NCI-H526 treated with DMSO at 0.1 percent for 48 hours (cell line): ENCODE results near the gene AGT.
"Not testable (repeated sequence)": the region's sequence is repeated elsewhere in the genome, so short reads cannot be mapped to it uniquely, and the experiment has no call there.

Source experiments
- DNase-seq: peaks from one replicate; lab custom pipeline; 2025; lab: John Stamatoyannopoulos, UW

AGT gene

DNA sequence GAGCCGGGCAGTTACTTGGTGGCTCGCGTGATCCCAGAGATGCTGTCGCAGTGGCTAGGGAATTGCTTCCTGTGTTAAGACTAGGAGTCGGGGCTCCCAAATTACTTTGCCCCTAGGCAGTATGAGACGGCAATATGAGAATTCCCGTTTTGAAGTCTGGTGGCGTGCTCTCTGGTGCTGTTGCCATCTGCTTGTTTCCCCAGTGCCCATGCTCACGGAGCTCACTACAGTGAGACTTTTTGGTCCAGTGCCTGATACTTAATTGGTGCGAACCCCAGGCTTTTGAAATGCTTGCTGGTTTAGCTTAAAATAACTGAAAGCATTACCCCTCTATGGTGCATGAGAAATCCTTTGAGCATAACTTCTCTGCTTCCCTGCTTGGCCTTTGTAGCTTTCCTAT lies 22.3 kb downstream of the AGT start:
- no peak for DNase-seq

DNA sequence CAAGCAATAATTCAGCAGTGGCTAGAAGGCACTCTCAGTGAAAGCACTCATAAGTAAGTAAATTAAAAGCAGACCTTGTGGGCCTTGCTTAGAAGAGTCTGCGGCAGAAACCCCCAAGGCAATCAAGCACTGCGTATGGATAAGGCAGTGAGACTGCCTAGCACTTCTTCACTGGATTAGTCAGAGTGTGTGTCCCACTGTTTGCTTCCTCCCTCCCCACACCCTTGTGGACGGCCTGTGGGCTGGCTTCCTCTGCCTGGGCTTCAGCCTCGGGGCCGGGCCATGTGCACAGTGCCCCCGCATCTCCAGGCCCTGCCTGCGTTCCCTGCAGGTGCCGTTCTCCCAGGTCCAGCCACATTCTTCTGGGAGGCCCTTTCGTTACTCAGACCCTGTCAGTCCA lies 23.8 kb downstream of the AGT start:
- DNase-seq = no peak

DNA sequence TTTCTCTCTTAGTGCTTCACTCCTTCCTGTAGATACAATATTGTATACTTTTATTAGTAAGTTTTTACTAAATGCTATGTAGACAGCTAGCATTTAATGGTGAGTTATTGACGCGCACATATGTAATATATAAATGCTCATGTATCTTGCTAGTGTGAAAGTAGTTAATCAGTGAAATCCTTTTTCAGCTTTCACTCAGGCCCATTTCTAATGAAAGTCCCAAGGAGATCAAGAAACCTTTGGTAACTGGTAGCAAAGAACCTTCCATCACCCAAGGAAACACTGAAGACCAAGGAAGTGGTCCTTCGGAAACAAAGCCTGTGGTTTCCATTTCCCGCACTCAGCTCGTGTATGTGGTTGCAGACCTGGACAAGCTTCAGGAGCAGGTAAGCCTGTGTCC lies 27.2 kb downstream of the AGT start:
- DNase-seq = no peak

DNA sequence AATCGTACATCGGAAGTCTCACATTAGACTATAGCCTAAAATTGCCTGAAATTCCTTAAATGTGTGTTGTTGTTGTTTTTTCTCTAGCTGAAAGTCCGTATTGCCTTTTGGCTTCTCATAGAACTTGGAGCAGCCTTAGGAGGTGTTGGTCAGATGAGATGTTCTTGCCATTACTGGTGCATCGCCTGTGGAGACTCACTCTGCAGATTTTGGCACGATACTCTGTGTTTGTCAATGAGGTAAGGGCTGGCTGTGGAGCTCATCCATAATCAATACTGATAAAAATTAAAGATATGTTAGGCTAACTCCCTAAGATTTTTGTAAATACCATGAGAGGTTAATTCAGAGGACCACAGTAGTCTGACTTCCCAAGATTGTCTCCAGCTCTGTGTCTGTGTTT lies 28.9 kb downstream of the AGT start:
- DNase-seq = no peak

DNA sequence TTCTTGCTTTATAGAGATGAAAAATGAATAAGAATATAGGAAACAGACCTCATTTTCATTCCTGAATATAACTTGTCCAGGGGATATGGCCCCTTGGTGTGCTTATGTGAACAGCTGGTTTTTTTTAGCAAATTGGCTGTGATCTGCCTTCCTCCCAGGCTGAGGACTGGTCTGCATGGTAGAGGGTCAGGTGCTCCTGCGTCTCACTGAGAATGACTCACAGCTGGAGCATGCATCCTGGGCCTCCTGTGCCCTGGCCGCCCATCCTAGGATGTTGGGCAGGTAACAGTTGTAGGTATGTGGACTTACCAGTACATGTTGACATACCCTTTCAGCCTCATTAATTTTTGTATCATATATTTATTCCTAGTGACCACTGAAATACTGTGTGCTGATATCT lies 29.8 kb downstream of the AGT start:
- DNase-seq = no peak

DNA sequence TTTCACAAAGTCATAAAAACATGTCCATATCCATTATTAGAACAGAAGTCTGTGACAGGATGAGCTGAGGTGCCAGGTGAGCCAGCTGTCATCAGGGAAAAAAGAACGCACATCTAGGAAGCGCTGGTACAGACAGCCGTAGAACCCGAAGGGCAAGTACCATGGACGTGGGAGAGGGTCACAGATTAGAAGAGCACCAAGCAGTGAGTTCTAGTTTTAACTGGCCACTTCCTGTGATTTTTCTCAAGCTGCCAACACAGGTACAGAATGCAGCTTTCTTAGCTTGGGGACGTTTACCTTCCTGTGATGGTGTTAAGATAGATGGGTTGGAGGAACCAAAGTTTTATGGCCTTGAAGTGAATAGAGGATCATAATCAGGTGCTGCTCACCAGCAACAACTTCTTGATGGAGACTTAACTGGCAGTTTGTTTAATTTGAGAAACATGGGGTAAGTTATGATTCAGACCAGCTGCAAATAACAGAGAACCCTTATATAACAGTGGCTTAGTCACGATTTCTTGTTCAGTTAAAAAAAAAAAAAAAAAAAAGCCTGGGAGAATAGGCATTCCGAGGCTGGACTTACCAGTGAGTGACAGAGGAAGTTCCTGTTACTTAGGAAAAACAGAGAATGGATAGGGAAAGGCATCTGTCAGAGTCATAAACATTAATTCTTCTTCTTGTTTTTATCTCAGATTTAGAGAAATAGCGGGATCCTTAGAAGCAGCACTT lies 30.9 kb downstream of the AGT start:
- DNase-seq = no peak

DNA sequence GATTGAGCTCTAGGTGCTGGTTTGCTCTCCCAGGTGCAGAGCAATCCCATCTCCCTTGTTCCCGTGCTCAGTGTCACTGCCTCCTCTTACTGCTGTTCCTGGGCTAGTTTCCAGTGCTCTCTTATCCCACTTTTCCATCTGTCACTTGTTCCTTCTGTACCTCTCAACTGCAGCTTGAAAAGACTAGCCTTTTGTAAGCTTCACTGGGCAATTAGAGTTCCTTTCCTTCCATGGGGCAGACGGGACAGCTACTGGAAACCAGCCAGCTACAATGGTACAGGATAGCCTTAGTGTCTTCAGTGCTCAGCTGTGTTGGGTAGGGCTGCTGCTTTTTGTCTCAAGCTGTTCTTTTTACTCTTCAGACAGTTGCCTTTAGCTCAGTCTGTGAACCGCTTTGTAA lies 31.6 kb downstream of the AGT start:
- DNase-seq = no peak

DNA sequence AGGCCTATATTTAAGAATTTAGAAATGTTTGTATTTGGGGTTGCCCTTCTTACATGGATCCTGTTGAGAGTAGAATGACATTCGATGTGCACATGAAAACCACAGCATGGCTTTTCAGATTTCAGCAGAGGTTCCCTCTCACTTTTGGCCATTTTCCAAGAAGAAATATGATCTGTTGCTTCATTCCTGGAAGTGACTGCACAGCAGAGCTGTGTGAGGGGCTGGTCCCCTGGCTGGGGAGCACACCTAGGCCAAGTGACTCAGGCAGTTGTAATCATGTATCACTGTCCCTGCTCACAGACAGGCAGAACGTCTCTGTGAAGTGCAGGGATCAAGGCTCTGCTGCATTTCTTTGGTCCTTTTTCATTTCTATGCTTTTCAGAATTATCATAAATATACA lies 32.3 kb downstream of the AGT start:
- DNase-seq = no peak

DNA sequence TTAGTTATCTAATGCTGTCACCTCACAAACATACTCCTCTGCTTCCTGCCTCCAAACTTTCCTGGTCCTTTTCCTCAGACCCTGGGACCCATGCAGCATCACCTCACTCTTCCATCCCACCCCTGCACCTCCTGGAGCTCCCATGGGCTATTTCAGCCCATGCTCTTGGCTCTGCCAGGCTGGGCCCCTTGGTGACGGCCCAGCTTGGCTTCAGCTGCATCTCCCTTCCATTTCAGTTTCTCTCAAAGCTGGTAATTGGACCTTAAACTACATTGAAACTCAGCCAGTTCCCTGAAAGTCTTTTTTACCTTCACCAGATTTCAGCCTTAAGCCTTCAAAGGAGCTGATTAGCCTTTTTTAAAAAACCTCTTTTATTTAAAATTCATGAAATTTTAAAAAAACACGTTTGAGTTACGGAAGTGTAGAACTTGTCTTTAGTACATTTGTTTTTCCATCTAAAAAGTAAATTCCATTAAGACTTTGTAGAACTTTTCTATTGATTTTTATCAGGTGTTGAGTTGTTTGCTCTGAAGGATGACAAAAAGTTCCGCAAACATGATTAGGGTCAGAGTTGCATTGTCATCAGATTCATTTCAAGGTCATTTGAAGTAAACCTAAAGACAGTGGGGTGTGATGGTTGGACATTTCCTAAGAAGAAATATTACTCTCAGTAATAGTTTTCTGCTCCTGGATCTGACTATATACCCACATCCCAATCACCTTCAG lies 33.5 kb downstream of the AGT start:
- DNase-seq = no peak

DNA sequence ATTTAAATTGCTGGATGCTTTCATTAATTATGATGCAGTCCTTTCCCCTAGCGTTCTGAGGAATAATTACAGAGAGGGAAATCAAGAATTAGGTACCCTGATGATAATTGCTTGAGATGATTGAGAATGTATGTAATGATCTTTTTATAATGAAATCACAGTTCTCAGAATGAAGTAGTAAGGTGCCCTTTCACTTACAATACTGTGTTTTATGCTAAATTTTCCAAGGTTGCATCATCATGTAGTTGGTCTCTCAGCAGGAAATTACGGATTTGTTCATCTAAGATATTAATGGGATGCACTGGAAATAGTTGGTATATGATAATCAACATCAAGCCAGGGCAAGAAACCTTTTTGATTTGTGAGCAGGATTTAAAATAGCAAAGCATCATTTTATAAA lies 34.1 kb downstream of the AGT start:
- DNase-seq = no peak

DNA sequence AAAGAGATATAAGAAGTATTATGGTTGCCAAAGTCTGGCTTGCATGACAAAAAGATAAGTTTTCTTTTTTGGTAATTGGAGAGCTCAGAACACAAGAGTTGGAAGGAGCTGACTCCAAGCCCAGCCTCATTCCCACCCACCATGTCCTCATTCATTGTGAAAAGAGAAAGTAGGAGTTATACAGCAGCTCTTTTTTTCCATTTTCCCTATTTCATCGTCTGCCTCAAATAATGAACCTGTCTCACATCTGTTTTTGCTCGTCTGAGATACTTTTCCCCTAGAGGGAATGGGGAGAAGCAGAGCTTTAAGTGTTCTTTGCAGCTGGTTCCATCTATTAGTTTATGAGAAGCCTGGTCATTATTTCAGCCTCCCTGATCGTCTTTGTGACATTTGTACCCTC lies 34.7 kb downstream of the AGT start:
- no peak for DNase-seq

DNA sequence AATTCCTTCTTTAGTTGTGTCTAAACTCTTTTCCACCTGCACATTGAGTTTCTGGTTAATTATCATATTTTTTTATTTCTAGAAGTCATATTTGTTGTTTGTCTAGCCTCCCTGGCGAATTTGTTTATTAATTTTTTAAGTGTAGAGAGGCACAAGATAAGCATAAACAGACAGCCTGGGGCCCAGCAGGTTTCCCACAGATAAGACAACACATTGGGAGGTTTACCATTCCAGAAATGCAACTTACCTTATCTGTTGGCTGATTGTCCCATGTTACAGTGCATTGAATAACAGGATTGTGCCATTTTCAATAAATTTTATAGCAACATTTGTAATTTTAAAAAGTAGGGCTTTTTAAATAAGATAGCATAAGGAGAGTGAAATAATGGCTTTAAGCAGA lies 36.7 kb downstream of the AGT start:
- DNase-seq = no peak

DNA sequence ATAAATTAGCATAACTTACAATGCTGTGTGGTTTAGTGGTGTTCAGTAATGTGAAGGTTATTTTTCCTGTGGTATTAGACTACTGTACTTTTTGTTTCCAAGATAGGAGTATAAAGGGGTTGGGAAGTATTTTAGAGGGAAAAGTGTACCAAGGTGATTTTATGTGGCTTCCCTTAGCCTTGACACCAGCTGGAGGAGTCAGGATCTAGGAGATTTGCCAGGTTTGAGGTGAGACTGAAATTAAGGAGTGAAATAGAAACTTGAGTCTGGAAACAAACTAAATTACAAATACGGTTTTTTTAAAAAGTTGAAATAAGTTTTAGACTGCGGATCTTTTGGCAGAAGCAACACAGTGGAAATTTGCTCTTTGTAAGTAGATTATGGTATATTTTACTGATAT lies 39.3 kb downstream of the AGT start:
- no peak for DNase-seq

DNA sequence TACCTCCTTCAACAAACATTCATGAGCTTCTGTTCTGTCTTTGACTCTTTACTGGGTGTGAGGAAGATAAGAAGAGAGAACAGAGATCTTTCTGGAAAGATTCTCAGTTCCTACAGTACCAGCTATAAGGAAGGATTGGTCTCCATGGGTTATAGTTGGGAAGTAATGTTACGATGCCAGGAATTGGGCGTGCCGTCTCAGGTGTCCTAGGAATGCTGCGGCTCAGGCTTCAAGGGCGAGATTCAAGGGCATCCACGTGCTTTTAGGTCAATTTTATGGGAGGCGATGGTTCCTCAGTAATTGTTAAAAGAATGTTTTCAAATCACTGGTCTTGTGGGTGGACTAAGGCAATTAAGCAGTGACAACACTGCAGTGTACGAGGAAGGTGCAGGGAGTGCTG lies 44.4 kb downstream of the AGT start:
- no peak for DNase-seq

DNA sequence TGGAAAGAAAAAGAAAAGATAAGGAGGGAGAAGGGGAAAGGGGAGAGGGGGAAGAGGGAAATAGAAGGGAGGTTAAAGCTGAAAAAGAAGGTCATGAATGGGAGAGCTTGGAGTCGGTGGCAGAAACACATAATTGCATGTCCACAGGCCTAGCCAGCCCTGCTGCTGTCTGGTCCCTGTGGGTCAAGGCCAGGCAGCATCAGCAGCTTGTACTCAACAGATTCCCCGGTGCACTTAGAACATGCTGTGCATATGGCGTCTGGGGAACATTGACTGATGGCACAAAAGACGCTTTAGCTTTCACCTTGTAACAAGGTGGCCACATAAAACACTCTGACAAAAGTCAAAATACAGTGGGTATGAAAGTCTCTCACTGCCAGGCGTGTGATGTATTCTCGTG lies 45.7 kb downstream of the AGT start:
- no peak for DNase-seq

DNA sequence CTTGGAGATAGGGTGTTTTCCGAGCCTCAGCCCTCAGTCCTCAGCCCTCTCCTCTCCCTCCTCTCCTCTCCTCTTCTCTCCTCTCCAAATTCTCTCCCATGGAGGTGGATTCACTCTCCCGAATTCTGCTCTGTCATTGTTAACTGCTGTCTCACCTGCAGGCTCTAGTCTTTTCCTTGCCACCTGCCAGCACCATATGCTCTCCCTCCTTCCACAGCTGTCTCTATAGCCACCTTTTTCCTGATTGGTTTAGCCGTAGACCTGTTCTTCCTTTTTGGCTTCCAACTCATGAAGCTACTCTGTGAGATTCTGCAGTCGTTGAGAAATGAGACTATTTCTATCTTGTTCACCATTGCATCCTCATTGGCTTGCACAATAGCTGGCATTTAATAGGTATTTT lies 51.9 kb downstream of the AGT start:
- no peak for DNase-seq

DNA sequence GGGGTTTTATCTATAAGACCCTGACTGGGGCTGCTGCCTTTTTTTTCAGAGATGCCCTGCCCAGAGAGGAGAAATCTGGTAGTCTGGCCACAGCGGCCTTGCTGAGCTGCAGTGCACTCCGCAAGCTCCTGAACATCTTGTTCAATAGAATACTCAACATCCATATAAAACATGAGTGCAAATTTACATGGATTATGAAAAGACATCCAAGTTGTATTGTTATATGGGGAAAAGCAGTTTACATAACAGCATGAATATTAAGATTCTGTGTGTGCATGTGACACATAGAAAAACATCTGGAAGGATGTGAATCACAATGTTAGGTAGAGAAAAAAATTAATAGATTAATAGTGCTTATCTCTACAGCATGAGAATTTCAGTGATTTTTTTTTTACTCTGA lies 55.2 kb downstream of the AGT start:
- no peak for DNase-seq

DNA sequence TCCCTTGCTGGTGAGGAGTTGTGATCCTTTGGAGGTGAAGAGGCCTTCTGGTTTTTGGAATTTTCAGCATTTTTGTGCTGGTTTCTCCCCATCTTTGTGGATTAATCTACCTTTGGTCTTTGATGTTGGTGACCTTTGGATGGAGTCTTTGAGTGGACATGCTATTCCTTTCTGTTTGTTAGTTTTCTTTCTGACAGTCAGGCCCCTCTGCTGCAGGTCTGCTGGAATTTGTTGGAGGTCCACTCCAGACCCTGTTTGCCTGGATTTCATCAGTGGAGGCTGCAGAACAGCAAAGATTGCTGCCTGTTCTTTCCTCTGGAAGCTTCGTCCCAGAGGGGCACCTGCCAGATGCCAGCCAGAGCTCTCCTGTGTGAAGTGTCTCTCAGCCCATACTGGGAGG lies 55.8 kb downstream of the AGT start:
- not testable (repeated sequence) for DNase-seq

DNA sequence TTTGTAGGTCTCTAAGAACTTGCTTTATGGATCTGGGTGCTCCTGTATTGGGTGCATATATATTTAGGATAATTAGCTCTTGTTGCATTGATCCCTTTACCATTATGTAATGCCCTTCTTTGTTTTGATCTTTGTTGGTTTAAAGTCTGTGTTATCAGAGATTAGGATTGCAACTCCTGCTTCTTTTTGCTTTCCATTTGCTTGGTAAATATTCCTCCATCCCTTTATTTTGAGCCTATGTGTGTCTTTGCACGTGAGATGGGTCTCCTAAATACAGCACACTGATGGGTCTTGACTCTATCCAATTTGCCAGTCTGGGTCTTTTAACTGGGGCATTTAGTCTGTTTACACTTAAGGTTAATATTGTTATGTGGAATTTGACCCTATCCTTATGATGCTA lies 57.2 kb downstream of the AGT start:
- not testable (repeated sequence) for DNase-seq
